ENCODE measurements around the gene WWTR1.

The WWTR1 gene

GRCh38 chr3:149506965-149507364 lies 150.9 kb downstream of the WWTR1 start:
- H3K27me3 ChIP-seq (ENCODE audit: low read depth) = no peaks in the 10 kb centered on the region
- no peak for DNase-seq (ENCODE audit: low spot score in 2 of 2)
- in situ Hi-C loops (cut with MboI; ENCODE audit: low sequenced_read_pairs) = loop anchor here (25.0 kb wide), 1 partner anchor 405 kb away; no protein-coding TSS in a partner anchor
- no peaks in the 10 kb centered on the region for H3K36me3 ChIP-seq (replicated peaks)
- H3K4me1 ChIP-seq = no peaks in the 10 kb centered on the region
- no peaks in the 10 kb centered on the region for H3K9me3 ChIP-seq
- no peak overlapping the region for H3K4me3 ChIP-seq

GRCh38 chr3:149506540-149506939 lies 151.3 kb downstream of the WWTR1 start:
- in situ Hi-C loops (cut with MboI; ENCODE audit: low sequenced_read_pairs) = loop anchor here (25.0 kb wide), 1 partner anchor 406 kb away; no protein-coding TSS in a partner anchor
- DNase-seq (ENCODE audit: low spot score in 2 of 2) = no peak
- no peaks in the 10 kb centered on the region for H3K9me3 ChIP-seq

GRCh38 chr3:149502438-149502837 lies 155.4 kb downstream of the WWTR1 start:
- in situ Hi-C loops (cut with MboI; ENCODE audit: low sequenced_read_pairs) = loop anchor here (25.0 kb wide), 1 partner anchor 410 kb away; no protein-coding TSS in a partner anchor
- Histone ChIP-seq H3K27me3 (ENCODE audit: low read depth) (no peaks in the 10 kb centered on the region), H3K9me3 (no peaks in the 10 kb centered on the region), H3K4me3 (no peak overlapping the region), H3K36me3 (replicated peaks) (no peaks in the 10 kb centered on the region), H3K4me1 (no peaks in the 10 kb centered on the region)
- DNase-seq (ENCODE audit: low spot score in 2 of 2) = no peak

More at GRCh38 chr3:149506540-149506939, 151.3 kb downstream of the WWTR1 start:
- no peaks in the 10 kb centered on the region for H3K4me1 ChIP-seq
- H3K4me3 ChIP-seq = no peak overlapping the region
- H3K36me3 ChIP-seq (replicated peaks) = no peaks in the 10 kb centered on the region
- H3K27me3 ChIP-seq (ENCODE audit: low read depth) = no peaks in the 10 kb centered on the region

- no peak for DNase-seq (ENCODE audit: low spot score in 2 of 2)
- Histone ChIP-seq H3K4me1 (no peaks in the 10 kb centered on the region), H3K9me3 (no peaks in the 10 kb centered on the region), H3K27me3 (ENCODE audit: low read depth) (no peaks in the 10 kb centered on the region), H3K4me3 (no peak overlapping the region), H3K36me3 (replicated peaks) (no peaks in the 10 kb centered on the region)
- in situ Hi-C loops (cut with MboI; ENCODE audit: low sequenced_read_pairs) = loop anchor here (25.0 kb wide), 1 partner anchor 411 kb away; no protein-coding TSS in a partner anchor
These were observed 156.3 kb downstream of the WWTR1 start for GRCh38 chr3:149501524-149501923.

- no peaks in the 10 kb centered on the region for H3K4me1 ChIP-seq
- no peaks in the 10 kb centered on the region for H3K36me3 ChIP-seq (replicated peaks)
- H3K9me3 ChIP-seq = no peaks in the 10 kb centered on the region
- no peaks in the 10 kb centered on the region for H3K27me3 ChIP-seq (ENCODE audit: low read depth)
- DNase-seq (ENCODE audit: low spot score in 2 of 2) = no peak
- H3K4me3 ChIP-seq = no peak overlapping the region
- in situ Hi-C loops (cut with MboI; ENCODE audit: low sequenced_read_pairs) = loop anchor here (25.0 kb wide), 2 partner anchors 536 to 714 kb away; no protein-coding TSS in a partner anchor
These were observed 159.7 kb downstream of the WWTR1 start for GRCh38 chr3:149497966-149498670.

GRCh38 chr3:149496891-149497290 lies 160.9 kb downstream of the WWTR1 start:
- DNase-seq (ENCODE audit: low spot score in 2 of 2) = no peak
- in situ Hi-C loops (cut with MboI; ENCODE audit: low sequenced_read_pairs) = loop anchor here (25.0 kb wide), 2 partner anchors 535 to 715 kb away; no protein-coding TSS in a partner anchor
- Histone ChIP-seq H3K4me1 (no peaks in the 10 kb centered on the region), H3K36me3 (replicated peaks) (no peaks in the 10 kb centered on the region), H3K27me3 (ENCODE audit: low read depth) (no peaks in the 10 kb centered on the region), H3K4me3 (no peak overlapping the region), H3K9me3 (no peaks in the 10 kb centered on the region)

- in situ Hi-C loops (cut with MboI; ENCODE audit: low sequenced_read_pairs) = loop anchor here (25.0 kb wide), 2 partner anchors 533 to 717 kb away; no protein-coding TSS in a partner anchor
- Histone ChIP-seq H3K4me1 (no peaks in the 10 kb centered on the region), H3K4me3 (no peak overlapping the region), H3K27me3 (ENCODE audit: low read depth) (no peaks in the 10 kb centered on the region), H3K9me3 (no peaks in the 10 kb centered on the region), H3K36me3 (replicated peaks) (no peaks in the 10 kb centered on the region)
- DNase-seq (ENCODE audit: low spot score in 2 of 2) = no peak
These were observed 162.2 kb downstream of the WWTR1 start for GRCh38 chr3:149495581-149496125.

- Histone ChIP-seq H3K9me3 (no peaks in the 10 kb centered on the region), H3K4me1 (no peaks in the 10 kb centered on the region), H3K4me3 (no peak overlapping the region), H3K27me3 (ENCODE audit: low read depth) (no peaks in the 10 kb centered on the region), H3K36me3 (replicated peaks) (no peaks in the 10 kb centered on the region)
- in situ Hi-C loops (cut with MboI; ENCODE audit: low sequenced_read_pairs) = loop anchor here (25.0 kb wide), 2 partner anchors 533 to 717 kb away; no protein-coding TSS in a partner anchor
- DNase-seq (ENCODE audit: low spot score in 2 of 2) = no peak
These were observed 162.9 kb downstream of the WWTR1 start for GRCh38 chr3:149494759-149495580.

- Histone ChIP-seq H3K36me3 (replicated peaks) (no peaks in the 10 kb centered on the region), H3K27me3 (ENCODE audit: low read depth) (no peaks in the 10 kb centered on the region), H3K4me3 (no peak overlapping the region), H3K9me3 (no peaks in the 10 kb centered on the region), H3K4me1 (no peaks in the 10 kb centered on the region)
- in situ Hi-C loops (cut with MboI; ENCODE audit: low sequenced_read_pairs) = loop anchor here (25.0 kb wide), 2 partner anchors 532 to 718 kb away; no protein-coding TSS in a partner anchor
- DNase-seq (ENCODE audit: low spot score in 2 of 2) = peak; percentile 58 to 87
These were observed 163.6 kb downstream of the WWTR1 start for GRCh38 chr3:149494022-149494758.

DNA sequence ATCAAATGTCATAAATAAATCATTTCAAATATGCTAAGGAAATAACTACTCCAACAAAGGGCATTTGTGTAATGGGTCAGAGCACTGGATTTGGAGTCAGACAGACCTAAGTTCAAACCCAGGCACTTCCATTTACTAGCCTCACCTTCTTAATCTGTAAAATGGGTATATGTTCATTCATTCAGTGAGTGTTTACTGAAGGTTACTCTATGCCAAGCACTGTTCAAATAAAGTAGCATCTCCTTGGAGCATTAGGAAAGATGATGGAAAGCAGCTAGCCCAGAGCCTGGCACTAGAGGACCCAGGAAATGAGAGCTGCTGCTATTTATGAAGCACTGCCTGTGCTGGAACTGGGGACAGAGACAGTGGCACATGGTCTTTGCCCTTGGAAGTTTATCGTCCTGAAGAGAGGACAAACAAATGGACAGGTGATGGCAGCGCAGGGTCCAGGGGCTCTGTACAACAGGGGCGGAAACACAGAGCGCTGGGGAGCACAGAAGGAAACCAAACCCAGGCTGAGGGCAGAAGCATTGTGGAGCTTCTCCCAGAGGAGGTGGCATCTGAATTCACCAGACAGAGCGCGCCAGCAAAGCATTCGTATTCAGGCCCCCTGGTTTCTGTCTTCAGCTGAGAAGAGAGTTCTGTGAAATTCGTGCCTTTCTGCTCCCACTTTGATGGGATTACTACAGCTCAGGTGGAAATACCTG lies 164.4 kb downstream of the WWTR1 start:
- Histone ChIP-seq H3K36me3 (replicated peaks) (no peaks in the 10 kb centered on the region), H3K27me3 (ENCODE audit: low read depth) (no peaks in the 10 kb centered on the region), H3K4me3 (no peak overlapping the region), H3K4me1 (no peaks in the 10 kb centered on the region), H3K9me3 (no peaks in the 10 kb centered on the region)
- in situ Hi-C loops (cut with MboI; ENCODE audit: low sequenced_read_pairs) = loop anchor here (25.0 kb wide), 2 partner anchors 531 to 719 kb away; no protein-coding TSS in a partner anchor
- DNase-seq (ENCODE audit: low spot score in 2 of 2) = no peak

DNA sequence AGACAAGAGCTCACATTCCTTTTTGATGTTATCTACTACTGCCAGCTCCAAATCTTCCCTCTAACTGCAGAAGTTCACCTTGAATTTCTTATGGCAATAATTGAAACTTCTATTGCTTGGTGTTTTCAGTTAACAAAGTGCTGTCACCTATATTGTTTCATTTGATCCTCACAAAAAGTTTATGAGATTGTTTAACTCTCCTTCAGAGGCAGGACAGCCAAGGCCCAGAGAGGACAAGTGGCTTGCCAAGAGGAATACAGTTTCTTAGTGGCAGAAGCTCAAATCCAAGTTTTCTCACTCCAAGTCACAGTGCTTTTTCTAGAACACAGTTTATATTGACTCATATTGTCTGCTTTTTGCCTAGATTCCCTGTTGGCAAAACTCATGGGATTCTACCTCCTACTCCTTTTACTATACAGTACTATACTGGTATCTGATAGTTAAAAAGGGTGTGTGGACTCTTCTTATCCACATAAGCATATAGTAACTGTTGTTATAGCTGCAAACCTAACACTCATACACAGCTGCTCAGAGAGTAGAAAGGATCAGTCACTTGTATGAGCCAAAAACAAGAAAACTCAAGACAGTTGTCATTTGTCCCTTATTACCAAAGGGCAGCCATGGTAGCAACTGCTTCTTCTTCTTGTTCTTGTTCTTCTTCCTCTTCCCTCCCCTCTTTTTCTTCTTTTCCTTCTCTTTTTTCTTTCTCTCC lies 167.4 kb downstream of the WWTR1 start:
- Histone ChIP-seq H3K4me1 (no peaks in the 10 kb centered on the region), H3K36me3 (replicated peaks) (no peaks in the 10 kb centered on the region), H3K4me3 (no peak overlapping the region), H3K27me3 (ENCODE audit: low read depth) (no peaks in the 10 kb centered on the region), H3K9me3 (no peaks in the 10 kb centered on the region)
- DNase-seq (ENCODE audit: low spot score in 2 of 2) = no peak
- in situ Hi-C loops (cut with MboI; ENCODE audit: low sequenced_read_pairs) = loop anchor here (25.0 kb wide), 2 partner anchors 528 to 722 kb away; no protein-coding TSS in a partner anchor

GRCh38 chr3:149489060-149489690 lies 168.7 kb downstream of the WWTR1 start:
- DNase-seq (ENCODE audit: low spot score in 2 of 2) = peak; percentile 14 to 61
- Histone ChIP-seq H3K4me1 (no peaks in the 10 kb centered on the region), H3K36me3 (replicated peaks) (no peaks in the 10 kb centered on the region), H3K4me3 (no peak overlapping the region), H3K27me3 (ENCODE audit: low read depth) (no peaks in the 10 kb centered on the region), H3K9me3 (no peaks in the 10 kb centered on the region)
- in situ Hi-C loops (cut with MboI; ENCODE audit: low sequenced_read_pairs) = loop anchor here (10.0 to 25.0 kb wide), 4 partner anchors 94 to 723 kb away; no protein-coding TSS in a partner anchor
